Measurements from ENCODE around the gene CACNA1C.

Gene CACNA1C

GRCh38 chr12:2052826-2053678 lies at the start of gene CACNA1C:
Gene CACNA1C (plus strand): TSS chr12:2052987. CDS start chr12:2053563, 576 bp downstream.
- Histone ChIP-seq H3K27me3 (ENCODE audit: low read depth, low read length) (peaks cover 13% of the 10 kb centered on the region), H3K36me3 (ENCODE audit: control insufficient read depth in 1 of 2, insufficient read depth in 2 of 2, low read length in 2 of 2) (no peaks in the 10 kb centered on the region), H3K27ac (ENCODE audit: low read length) (peak within 1 kb of the TSS; percentile 85), H3K4me3 (ENCODE audit: low read depth in 1 of 2, low read length in 2 of 2) (peak within 1 kb of the TSS; percentile 72 to 74), H3K4me1 (ENCODE audit: control insufficient read depth in 1 of 2, insufficient read depth in 2 of 2, low read length in 2 of 2) (peaks cover 0 to 18% of the 10 kb centered on the region in 2 donors), H3K9me3 (ENCODE audit: control insufficient read depth in 1 of 2, low read length in 2 of 2) (no peaks in the 10 kb centered on the region)

GRCh38 chr12:2003676-2004112 lies 49.1 kb upstream of the CACNA1C start:
- Histone ChIP-seq H3K4me1 (ENCODE audit: control insufficient read depth in 1 of 2, insufficient read depth in 2 of 2, low read length in 2 of 2) (peaks cover 9 to 16% of the 10 kb centered on the region in 2 donors), H3K27ac (ENCODE audit: low read length) (peak overlapping the region; percentile 99), H3K4me3 (ENCODE audit: low read depth in 1 of 2, low read length in 2 of 2) (peak overlapping the region; percentile 97 to 99), H3K27me3 (ENCODE audit: low read depth, low read length) (no peaks in the 10 kb centered on the region), H3K36me3 (ENCODE audit: control insufficient read depth in 1 of 2, insufficient read depth in 2 of 2, low read length in 2 of 2) (no peaks in the 10 kb centered on the region), H3K9me3 (ENCODE audit: control insufficient read depth in 1 of 2, low read length in 2 of 2) (no peaks in the 10 kb centered on the region)

DNA sequence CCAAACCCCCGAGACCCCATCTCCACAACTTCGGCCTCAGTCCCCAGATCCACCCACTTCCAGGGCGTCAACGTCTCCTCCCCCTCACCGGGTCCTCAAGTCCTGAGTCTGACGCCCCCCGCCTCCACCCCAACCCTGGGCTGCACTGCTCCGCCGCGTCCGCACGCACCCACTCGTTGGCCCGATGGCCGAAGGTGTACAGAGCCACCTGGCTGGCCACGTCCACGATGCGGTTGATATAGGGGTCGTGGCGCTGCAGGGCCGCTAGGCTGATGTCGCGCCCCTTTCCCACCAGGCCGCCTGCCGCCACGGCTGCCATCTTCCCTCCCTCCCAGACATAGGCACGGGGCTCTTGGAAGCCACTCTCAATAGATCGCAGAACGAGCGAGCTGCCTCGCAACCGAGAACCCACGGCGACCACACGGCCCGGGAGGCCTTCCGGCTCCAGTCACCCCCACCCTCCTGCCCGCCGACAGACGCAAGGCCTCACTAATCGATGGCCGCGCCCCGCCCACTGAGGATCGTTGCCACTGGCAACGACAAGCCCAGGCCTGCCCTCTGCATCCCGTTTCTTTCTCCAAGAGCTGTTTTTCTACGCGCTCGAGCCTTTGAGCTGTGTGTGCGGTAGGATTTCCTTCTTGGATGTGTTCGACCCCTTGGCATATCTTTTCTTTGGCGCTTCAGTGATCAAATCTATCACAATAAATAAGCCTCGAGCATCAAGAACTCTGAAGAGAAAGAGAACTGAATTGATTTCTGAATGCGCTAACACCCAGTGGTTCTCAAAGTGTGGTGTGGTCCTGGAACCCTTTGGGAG lies 48.5 kb upstream of the CACNA1C start, which contains the start of gene DCP1B:
Gene DCP1B, minus strand, starts transcription at position 345 of the 817 bp plus-strand sequence. Its CDS starts 26 bp downstream, at position 319.
- Histone ChIP-seq H3K4me3 (ENCODE audit: low read depth in 1 of 2, low read length in 2 of 2) (peak within 1 kb of the TSS; percentile 97 to 99), H3K4me1 (ENCODE audit: control insufficient read depth in 1 of 2, insufficient read depth in 2 of 2, low read length in 2 of 2) (peaks cover 9 to 16% of the 10 kb centered on the region in 2 donors), H3K27me3 (ENCODE audit: low read depth, low read length) (no peaks in the 10 kb centered on the region), H3K36me3 (ENCODE audit: control insufficient read depth in 1 of 2, insufficient read depth in 2 of 2, low read length in 2 of 2) (no peaks in the 10 kb centered on the region), H3K27ac (ENCODE audit: low read length) (peak within 1 kb of the TSS; percentile 99), H3K9me3 (ENCODE audit: control insufficient read depth in 1 of 2, low read length in 2 of 2) (no peaks in the 10 kb centered on the region)

GRCh38 chr12:2008677-2009076 lies 44.1 kb upstream of the CACNA1C start:
- Histone ChIP-seq H3K36me3 (ENCODE audit: control insufficient read depth in 1 of 2, insufficient read depth in 2 of 2, low read length in 2 of 2) (no peaks in the 10 kb centered on the region), H3K27ac (ENCODE audit: low read length) (no peak overlapping the region), H3K9me3 (ENCODE audit: control insufficient read depth in 1 of 2, low read length in 2 of 2) (no peaks in the 10 kb centered on the region), H3K4me1 (ENCODE audit: control insufficient read depth in 1 of 2, insufficient read depth in 2 of 2, low read length in 2 of 2) (peaks cover 6 to 20% of the 10 kb centered on the region in 2 donors), H3K27me3 (ENCODE audit: low read depth, low read length) (no peaks in the 10 kb centered on the region), H3K4me3 (ENCODE audit: low read depth in 1 of 2, low read length in 2 of 2) (no peak overlapping the region)

- no peak overlapping the region for H3K27ac ChIP-seq (ENCODE audit: low read length)
Observed at GRCh38 chr12:2009623-2010022, 43.2 kb upstream of the CACNA1C start.

DNA sequence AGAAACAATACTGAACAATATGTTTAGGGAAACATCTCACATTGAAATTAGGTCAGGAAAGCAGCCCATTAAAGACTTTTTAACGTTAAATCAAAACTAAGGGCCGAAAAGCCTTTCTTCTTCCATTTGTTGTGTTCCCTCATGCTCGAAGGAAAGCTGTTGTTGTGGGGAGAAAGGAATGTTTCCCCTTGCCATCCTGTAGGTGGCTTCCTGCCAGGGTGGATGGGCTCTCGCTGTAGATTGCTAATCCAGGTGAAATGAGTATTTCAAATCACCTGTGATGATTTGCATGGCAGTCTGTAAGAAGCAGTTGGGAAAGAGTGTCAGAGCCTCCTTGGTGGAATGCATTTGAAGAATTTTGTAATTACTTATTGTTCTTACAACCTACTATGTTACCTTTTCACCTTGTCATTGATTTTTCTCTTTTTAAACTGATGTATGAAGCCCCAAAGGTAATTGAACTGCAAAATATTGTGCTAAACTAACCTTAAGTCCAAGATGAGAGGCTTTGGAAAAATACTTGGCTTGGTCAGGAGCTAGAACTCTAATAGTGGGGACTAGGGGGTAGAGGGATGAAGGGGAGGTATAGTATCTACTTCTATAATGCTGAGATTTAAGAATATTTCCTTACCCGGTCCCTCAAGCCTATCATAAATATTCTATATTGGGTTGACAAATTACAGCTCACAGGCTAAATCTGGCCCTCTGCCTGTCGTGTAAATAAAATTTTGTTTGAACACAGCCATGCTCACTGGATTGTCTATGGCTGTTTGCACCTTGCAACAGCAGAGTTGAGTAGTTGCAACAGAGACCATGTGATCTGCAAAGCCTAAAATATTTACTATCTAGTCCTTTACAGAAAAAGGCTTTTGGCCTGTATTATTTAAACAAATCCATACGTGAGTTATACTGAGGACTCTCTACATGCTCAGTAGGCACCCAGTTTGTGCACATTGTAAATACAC lies 40.9 kb upstream of the CACNA1C start:
- Histone ChIP-seq H3K4me1 (ENCODE audit: control insufficient read depth in 1 of 2, insufficient read depth in 2 of 2, low read length in 2 of 2) (peaks cover 4 to 24% of the 10 kb centered on the region in 2 donors), H3K36me3 (ENCODE audit: control insufficient read depth in 1 of 2, insufficient read depth in 2 of 2, low read length in 2 of 2) (no peaks in the 10 kb centered on the region), H3K9me3 (ENCODE audit: control insufficient read depth in 1 of 2, low read length in 2 of 2) (no peaks in the 10 kb centered on the region), H3K27me3 (ENCODE audit: low read depth, low read length) (no peaks in the 10 kb centered on the region), H3K4me3 (ENCODE audit: low read depth in 1 of 2, low read length in 2 of 2) (no peak overlapping the region), H3K27ac (ENCODE audit: low read length) (no peak overlapping the region)

More at GRCh38 chr12:2009623-2010022, 43.2 kb upstream of the CACNA1C start:
- Histone ChIP-seq H3K9me3 (ENCODE audit: control insufficient read depth in 1 of 2, low read length in 2 of 2) (no peaks in the 10 kb centered on the region), H3K27me3 (ENCODE audit: low read depth, low read length) (no peaks in the 10 kb centered on the region), H3K4me1 (ENCODE audit: control insufficient read depth in 1 of 2, insufficient read depth in 2 of 2, low read length in 2 of 2) (peaks cover 8 to 27% of the 10 kb centered on the region in 2 donors), H3K36me3 (ENCODE audit: control insufficient read depth in 1 of 2, insufficient read depth in 2 of 2, low read length in 2 of 2) (no peaks in the 10 kb centered on the region), H3K4me3 (ENCODE audit: low read depth in 1 of 2, low read length in 2 of 2) (no peak overlapping the region)

GRCh38 chr12:2013086-2013485 lies 39.7 kb upstream of the CACNA1C start:
- Histone ChIP-seq H3K4me3 (ENCODE audit: low read depth in 1 of 2, low read length in 2 of 2) (no peak overlapping the region), H3K27ac (ENCODE audit: low read length) (peak overlapping the region; percentile 74), H3K9me3 (ENCODE audit: control insufficient read depth in 1 of 2, low read length in 2 of 2) (no peaks in the 10 kb centered on the region), H3K27me3 (ENCODE audit: low read depth, low read length) (no peaks in the 10 kb centered on the region), H3K4me1 (ENCODE audit: control insufficient read depth in 1 of 2, insufficient read depth in 2 of 2, low read length in 2 of 2) (peaks cover 7 to 24% of the 10 kb centered on the region in 2 donors), H3K36me3 (ENCODE audit: control insufficient read depth in 1 of 2, insufficient read depth in 2 of 2, low read length in 2 of 2) (no peaks in the 10 kb centered on the region)

DNA sequence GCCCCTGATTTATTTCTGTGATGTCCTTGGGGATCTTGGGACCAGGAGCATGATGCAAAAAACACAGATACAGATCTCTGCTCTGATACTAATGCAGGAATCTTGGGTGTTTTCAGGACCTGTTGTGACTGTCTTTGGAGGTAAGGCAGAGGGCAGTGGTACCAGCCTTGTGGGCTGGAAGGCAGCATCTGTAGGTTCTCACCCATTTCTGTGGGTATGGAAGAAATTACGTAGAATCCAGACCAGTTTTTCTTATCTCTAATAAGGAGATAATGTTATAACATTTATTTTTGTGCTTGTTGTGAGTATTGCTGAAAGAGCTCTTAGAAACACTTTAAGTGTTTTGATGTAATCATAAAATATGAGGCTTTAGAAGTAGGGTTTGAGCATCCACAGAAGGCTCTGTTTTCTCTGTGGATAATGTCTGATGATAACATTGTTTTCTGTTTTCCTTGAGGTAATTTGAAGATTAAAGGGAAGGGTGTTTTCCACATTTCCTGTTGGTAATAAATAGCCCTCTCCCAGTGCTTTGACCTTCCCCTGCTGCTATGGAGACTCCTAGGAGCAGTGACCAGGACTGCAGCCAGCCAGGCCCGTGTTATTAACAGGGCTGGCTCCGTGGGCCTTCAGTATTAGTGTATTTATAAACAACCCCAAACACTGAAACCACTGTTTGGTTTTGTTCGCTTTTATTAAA lies 39.1 kb upstream of the CACNA1C start:
- Histone ChIP-seq H3K4me3 (ENCODE audit: low read depth in 1 of 2, low read length in 2 of 2) (no peak overlapping the region), H3K27ac (ENCODE audit: low read length) (peak overlapping the region; percentile 74), H3K27me3 (ENCODE audit: low read depth, low read length) (no peaks in the 10 kb centered on the region), H3K4me1 (ENCODE audit: control insufficient read depth in 1 of 2, insufficient read depth in 2 of 2, low read length in 2 of 2) (peaks cover 7 to 24% of the 10 kb centered on the region in 2 donors), H3K9me3 (ENCODE audit: control insufficient read depth in 1 of 2, low read length in 2 of 2) (no peaks in the 10 kb centered on the region), H3K36me3 (ENCODE audit: control insufficient read depth in 1 of 2, insufficient read depth in 2 of 2, low read length in 2 of 2) (no peaks in the 10 kb centered on the region)

- peaks cover 7 to 24% of the 10 kb centered on the region in 2 donors for H3K4me1 ChIP-seq (ENCODE audit: control insufficient read depth in 1 of 2, insufficient read depth in 2 of 2, low read length in 2 of 2)
- H3K36me3 ChIP-seq (ENCODE audit: control insufficient read depth in 1 of 2, insufficient read depth in 2 of 2, low read length in 2 of 2): no peaks in the 10 kb centered on the region
- H3K4me3 ChIP-seq (ENCODE audit: low read depth in 1 of 2, low read length in 2 of 2): no peak overlapping the region
- H3K9me3 ChIP-seq (ENCODE audit: control insufficient read depth in 1 of 2, low read length in 2 of 2): no peaks in the 10 kb centered on the region
- H3K27ac ChIP-seq (ENCODE audit: low read length): no peak overlapping the region
- no peaks in the 10 kb centered on the region for H3K27me3 ChIP-seq (ENCODE audit: low read depth, low read length)
Observed at GRCh38 chr12:2014231-2014630, 38.6 kb upstream of the CACNA1C start.

DNA sequence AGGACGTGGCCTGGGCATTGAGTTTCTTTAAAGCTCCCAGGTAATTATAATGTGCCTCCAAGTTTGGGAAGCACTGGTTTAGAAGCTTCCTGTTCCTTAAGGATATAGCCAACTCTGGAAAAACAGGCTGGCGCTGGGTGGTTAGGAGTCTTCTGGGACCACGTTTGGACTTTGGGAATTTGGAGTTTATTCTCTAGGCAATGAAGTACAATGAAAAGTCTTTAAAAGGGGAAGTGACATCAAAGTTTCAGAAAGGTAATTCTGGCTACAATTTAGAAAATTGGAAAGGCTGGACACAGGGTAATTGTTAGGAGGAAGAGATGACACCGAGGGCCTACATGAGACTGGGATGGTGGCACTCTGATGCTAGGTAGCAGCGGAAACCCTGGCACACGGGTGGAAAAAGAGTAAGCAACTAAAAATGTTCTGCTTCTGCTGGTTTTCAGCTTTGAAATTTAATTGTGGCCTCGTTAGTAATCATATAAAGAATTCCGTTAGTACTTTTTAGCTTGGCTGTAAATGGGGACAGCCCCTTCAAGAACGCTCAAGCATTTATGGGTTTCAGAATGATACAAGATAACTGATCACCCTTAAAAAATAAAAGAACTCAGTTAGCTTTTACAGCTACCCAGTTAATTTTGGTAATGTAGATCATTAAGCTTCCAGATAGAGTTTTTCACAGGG lies 35.8 kb upstream of the CACNA1C start:
- H3K4me1 ChIP-seq (ENCODE audit: control insufficient read depth in 1 of 2, insufficient read depth in 2 of 2, low read length in 2 of 2): peaks cover 7 to 24% of the 10 kb centered on the region in 2 donors
- no peak overlapping the region for H3K27ac ChIP-seq (ENCODE audit: low read length)
- no peaks in the 10 kb centered on the region for H3K36me3 ChIP-seq (ENCODE audit: control insufficient read depth in 1 of 2, insufficient read depth in 2 of 2, low read length in 2 of 2)

More for the DNA sequence above, 35.8 kb upstream of the CACNA1C start:
- H3K9me3 ChIP-seq (ENCODE audit: control insufficient read depth in 1 of 2, low read length in 2 of 2): no peaks in the 10 kb centered on the region
- no peaks in the 10 kb centered on the region for H3K27me3 ChIP-seq (ENCODE audit: low read depth, low read length)
- no peak overlapping the region for H3K4me3 ChIP-seq (ENCODE audit: low read depth in 1 of 2, low read length in 2 of 2)

Measured in muscle layer of duodenum (tissue), 2 donors.